Smooth muscle cell of the brain vasculature (primary cell): ENCODE results near the gene ELANE.

Experiments
- DNase-seq: peaks from one replicate; pipeline ENCODE4 v3.0.0-alpha.2; 2012; ENCODE audit warnings: low read depth, low spot score

ELANE gene

GRCh38 chr19:897442-898039 lies 45.4 kb downstream of the ELANE start:
- no peak for DNase-seq

- no peak for DNase-seq
Observed at GRCh38 chr19:898663-899062, 46.6 kb downstream of the ELANE start.

- no peak for DNase-seq
Observed at GRCh38 chr19:899336-900042, 47.4 kb downstream of the ELANE start.

GRCh38 chr19:900043-900301 lies 47.9 kb downstream of the ELANE start:
- DNase-seq, result no peak

- no peak for DNase-seq
Observed at GRCh38 chr19:900302-901111, 48.4 kb downstream of the ELANE start.

- DNase-seq, result no peak
Observed at GRCh38 chr19:901216-902092, 49.4 kb downstream of the ELANE start.

- DNase-seq, result no peak
Observed at GRCh38 chr19:902093-902370, 49.9 kb downstream of the ELANE start.

GRCh38 chr19:902446-903226 lies 50.5 kb downstream of the ELANE start:
- DNase-seq, result no peak

- no peak for DNase-seq
Observed at GRCh38 chr19:903266-903797, 51.2 kb downstream of the ELANE start.

- no peak for DNase-seq
Observed at GRCh38 chr19:904545-904944, 52.4 kb downstream of the ELANE start.
